Adipose tissue (tissue), 3 donors: ENCODE data around the gene SELENOH. TPM values are rescaled to one million over a fixed set of nuclear protein-coding genes. Genes with fewer than 3 reads are reported as not detected.

ENCODE experiments used
- H3K27ac ChIP-seq: one replicate; pipeline ENCODE4 v1.5.1; 2013; ENCODE audit warnings: low read depth, low read length
- WGBS, 3 donors: extraction: QIAGEN DNeasy Blood & Tissue Kit; methylation state at CpG; one replicate each; pipeline ENCODE4 v1.1.7; 2013; 5-methylcytosine and 5-hydroxymethylcytosine counted together
- polyA plus RNA-seq, 3 donors: library from polyadenylated mRNA; stranded (reverse); fragments of 200-250 nt; gene quantifications; one replicate each; pipeline ENCODE4 v1.2.3, GENCODE V29; 2013
- donor health status: healthy with polysubstance abuse.
- donor health status: Bipolar disorder and iron deficiency.
- donor health status: healthy.

Gene SELENOH
- polyA plus RNA-seq, 3 donors, result 87.2 to 133 (median 130) TPM

GRCh38 chr11:57776031-57776521 lies 34.8 kb downstream of the SELENOH start:
- no peak overlapping the region for H3K27ac ChIP-seq
- 58 to 66% (median 62%) methylated on average over 3 of the region's 3 CpGs for WGBS, 3 donors

GRCh38 chr11:57776577-57777210 lies 35.4 kb downstream of the SELENOH start:
- 13 to 45% (median 26%) methylated on average over 2 of the region's 2 CpGs for WGBS, 3 donors
- H3K27ac ChIP-seq, result no peak overlapping the region

GRCh38 chr11:57777969-57778317 lies 36.7 kb downstream of the SELENOH start:
- peak overlapping the region; percentile 78 for H3K27ac ChIP-seq

GRCh38 chr11:57778318-57779037 lies 37.2 kb downstream of the SELENOH start:
- WGBS, 3 donors, result 7 to 19% (median 16%) methylated on average over 6 of the region's 6 CpGs
- H3K27ac ChIP-seq, result peak overlapping the region; percentile 78

More at GRCh38 chr11:57777969-57778317, 36.7 kb downstream of the SELENOH start:
- WGBS, 3 donors, result 7 to 43% (median 39%) methylated on average over 3 of the region's 3 CpGs

- 15 to 46% (median 32%) methylated on average over 1 of the region's 1 CpG for WGBS, 3 donors
- no peak overlapping the region for H3K27ac ChIP-seq
Observed at GRCh38 chr11:57779276-57779675, 38.0 kb downstream of the SELENOH start.

GRCh38 chr11:57781529-57781943 lies 40.2 kb downstream of the SELENOH start:
- WGBS, 3 donors, result 37 to 70% (median 62%) methylated on average over 3 of the region's 3 CpGs
- H3K27ac ChIP-seq, result no peak overlapping the region

GRCh38 chr11:57785072-57785471 lies 43.8 kb downstream of the SELENOH start:
- 71 to 82% (median 77%) methylated on average over 2 of the region's 2 CpGs for WGBS, 3 donors
- H3K27ac ChIP-seq, result no peak overlapping the region

GRCh38 chr11:57786436-57786835 lies 45.1 kb downstream of the SELENOH start:
- no peak overlapping the region for H3K27ac ChIP-seq

GRCh38 chr11:57787006-57787604 lies 45.8 kb downstream of the SELENOH start:
- WGBS, 3 donors, result 76 to 82% (median 80%) methylated on average over 4 of the region's 4 CpGs

More at GRCh38 chr11:57786436-57786835, 45.1 kb downstream of the SELENOH start:
- WGBS, 3 donors, result 63 to 81% (median 75%) methylated on average over 4 of the region's 4 CpGs

GRCh38 chr11:57787920-57788702 lies 46.8 kb downstream of the SELENOH start:
- H3K27ac ChIP-seq, result no peak overlapping the region
- WGBS, 3 donors, result 50 to 60% (median 57%) methylated on average over 6 of the region's 6 CpGs

More at GRCh38 chr11:57787006-57787604, 45.8 kb downstream of the SELENOH start:
- no peak overlapping the region for H3K27ac ChIP-seq

GRCh38 chr11:57788703-57789088 lies 47.4 kb downstream of the SELENOH start:
- no peak overlapping the region for H3K27ac ChIP-seq

GRCh38 chr11:57791321-57792059 lies 50.2 kb downstream of the SELENOH start:
- 82 to 86% (median 86%) methylated on average over 22 of the region's 22 CpGs for WGBS, 3 donors
- H3K27ac ChIP-seq, result no peak overlapping the region

GRCh38 chr11:57792060-57792541 lies 50.8 kb downstream of the SELENOH start:
- WGBS, 3 donors, result 47 to 75% (median 59%) methylated on average over 7 of the region's 7 CpGs
- H3K27ac ChIP-seq, result no peak overlapping the region

GRCh38 chr11:57792870-57793269 lies 51.6 kb downstream of the SELENOH start:
- no peak overlapping the region for H3K27ac ChIP-seq
